ENCODE results near the gene RALGAPA1. TPM values are rescaled to one million over a fixed set of nuclear protein-coding genes. Genes with fewer than 3 reads are reported as not detected.
"Not testable (repeated sequence)": the region's sequence is repeated elsewhere in the genome, so short reads cannot be mapped to it uniquely, and the experiment has no call there.

Gene RALGAPA1
- total RNA-seq, 1 donor from 2014 or later, result 29.0 TPM

DNA sequence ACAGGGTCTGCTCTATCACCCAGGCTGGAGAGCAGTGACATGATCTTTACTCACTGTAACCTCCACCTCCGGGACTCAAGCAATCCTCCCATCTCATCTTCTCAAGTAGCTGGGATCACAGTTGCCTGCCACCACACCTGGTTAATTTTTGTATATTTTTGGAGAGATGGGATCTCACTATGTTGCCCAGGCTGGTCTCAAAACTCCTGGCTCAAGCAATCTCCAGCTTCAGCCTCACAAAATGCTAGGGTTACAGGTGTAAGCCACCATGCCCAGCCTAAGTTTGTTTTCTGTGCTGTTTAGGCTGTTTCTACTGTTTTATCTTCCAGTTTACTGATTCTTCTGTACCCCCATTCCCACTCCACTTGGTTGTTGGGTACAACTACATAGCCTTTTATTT, 208.8 kb downstream of the RALGAPA1 start:
- no peak overlapping the region for H3K4me3 Mint-ChIP-seq (ENCODE audit: unreplicated experiment)
- H3K4me1 Mint-ChIP-seq (ENCODE audit: unreplicated experiment), result no peaks in the 10 kb centered on the region
- no peaks in the 10 kb centered on the region for H3K9me3 Mint-ChIP-seq (ENCODE audit: unreplicated experiment)
- H3K36me3 Mint-ChIP-seq (ENCODE audit: low read depth, unreplicated experiment), result peaks cover 3% of the 10 kb centered on the region
- no peak for DNase-seq (ENCODE audit: low spot score)
- H3K27ac Mint-ChIP-seq (ENCODE audit: unreplicated experiment), result no peak overlapping the region
- no peaks in the 10 kb centered on the region for H3K27me3 Mint-ChIP-seq (ENCODE audit: unreplicated experiment)
- TF ChIP-seq, protein P1, sequence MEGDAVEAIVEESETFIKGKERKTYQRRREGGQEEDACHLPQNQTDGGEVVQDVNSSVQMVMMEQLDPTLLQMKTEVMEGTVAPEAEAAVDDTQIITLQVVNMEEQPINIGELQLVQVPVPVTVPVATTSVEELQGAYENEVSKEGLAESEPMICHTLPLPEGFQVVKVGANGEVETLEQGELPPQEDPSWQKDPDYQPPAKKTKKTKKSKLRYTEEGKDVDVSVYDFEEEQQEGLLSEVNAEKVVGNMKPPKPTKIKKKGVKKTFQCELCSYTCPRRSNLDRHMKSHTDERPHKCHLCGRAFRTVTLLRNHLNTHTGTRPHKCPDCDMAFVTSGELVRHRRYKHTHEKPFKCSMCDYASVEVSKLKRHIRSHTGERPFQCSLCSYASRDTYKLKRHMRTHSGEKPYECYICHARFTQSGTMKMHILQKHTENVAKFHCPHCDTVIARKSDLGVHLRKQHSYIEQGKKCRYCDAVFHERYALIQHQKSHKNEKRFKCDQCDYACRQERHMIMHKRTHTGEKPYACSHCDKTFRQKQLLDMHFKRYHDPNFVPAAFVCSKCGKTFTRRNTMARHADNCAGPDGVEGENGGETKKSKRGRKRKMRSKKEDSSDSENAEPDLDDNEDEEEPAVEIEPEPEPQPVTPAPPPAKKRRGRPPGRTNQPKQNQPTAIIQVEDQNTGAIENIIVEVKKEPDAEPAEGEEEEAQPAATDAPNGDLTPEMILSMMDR (IDR thresholded peaks at IDR 0.05; ENCODE audit: unreplicated experiment), result no peak

DNA sequence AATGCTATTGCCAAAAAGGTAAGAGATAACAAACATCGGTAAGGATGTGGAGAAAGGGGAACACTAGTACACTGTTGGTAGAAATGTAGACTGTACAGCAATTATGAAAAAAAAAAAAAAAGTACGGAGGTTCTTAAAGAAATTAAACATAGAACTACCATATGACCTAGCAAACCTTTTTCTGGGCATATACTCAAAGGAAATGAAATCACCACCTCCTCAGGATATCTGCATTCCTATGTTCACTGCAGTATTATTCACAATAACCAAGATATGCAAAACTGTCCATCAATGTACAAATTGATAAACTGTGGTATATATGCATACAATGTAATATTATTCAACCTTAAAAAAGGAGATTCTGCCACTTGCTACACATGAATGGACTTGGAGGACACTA, 214.5 kb downstream of the RALGAPA1 start:
- TF ChIP-seq, protein P1 (IDR thresholded peaks at IDR 0.05; ENCODE audit: unreplicated experiment), result no peak
- H3K36me3 Mint-ChIP-seq (ENCODE audit: low read depth, unreplicated experiment), result peaks cover 3% of the 10 kb centered on the region
- no peak overlapping the region for H3K4me3 Mint-ChIP-seq (ENCODE audit: unreplicated experiment)
- H3K27ac Mint-ChIP-seq (ENCODE audit: unreplicated experiment), result no peak overlapping the region
- no peak for DNase-seq (ENCODE audit: low spot score)
- H3K27me3 Mint-ChIP-seq (ENCODE audit: unreplicated experiment), result no peaks in the 10 kb centered on the region
- no peaks in the 10 kb centered on the region for H3K4me1 Mint-ChIP-seq (ENCODE audit: unreplicated experiment)
- H3K9me3 Mint-ChIP-seq (ENCODE audit: unreplicated experiment), result no peaks in the 10 kb centered on the region

DNA sequence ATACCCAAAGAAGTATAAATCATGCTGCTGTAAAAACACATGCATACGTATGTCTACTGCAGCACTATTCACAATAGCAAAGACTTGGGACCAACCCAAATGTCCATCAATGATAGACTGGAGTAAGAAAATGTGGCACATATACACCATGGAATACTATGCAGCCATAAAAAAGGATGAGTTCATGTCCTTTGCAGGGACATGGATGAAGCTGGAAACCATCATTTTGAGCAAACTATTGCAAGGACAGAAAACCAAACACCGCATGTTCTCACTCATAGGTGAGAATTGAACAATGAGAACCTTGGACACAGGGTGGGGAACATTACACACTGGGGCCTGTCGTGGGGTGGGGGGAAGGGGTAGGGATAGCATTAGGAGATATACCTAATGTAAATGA, 221.7 kb downstream of the RALGAPA1 start:
- not testable (repeated sequence) for DNase-seq (ENCODE audit: low spot score); H3K4me3 Mint-ChIP-seq (ENCODE audit: unreplicated experiment); H3K36me3 Mint-ChIP-seq (ENCODE audit: low read depth, unreplicated experiment); H3K4me1 Mint-ChIP-seq (ENCODE audit: unreplicated experiment); H3K27me3 Mint-ChIP-seq (ENCODE audit: unreplicated experiment); H3K9me3 Mint-ChIP-seq (ENCODE audit: unreplicated experiment); H3K27ac Mint-ChIP-seq (ENCODE audit: unreplicated experiment)

DNA sequence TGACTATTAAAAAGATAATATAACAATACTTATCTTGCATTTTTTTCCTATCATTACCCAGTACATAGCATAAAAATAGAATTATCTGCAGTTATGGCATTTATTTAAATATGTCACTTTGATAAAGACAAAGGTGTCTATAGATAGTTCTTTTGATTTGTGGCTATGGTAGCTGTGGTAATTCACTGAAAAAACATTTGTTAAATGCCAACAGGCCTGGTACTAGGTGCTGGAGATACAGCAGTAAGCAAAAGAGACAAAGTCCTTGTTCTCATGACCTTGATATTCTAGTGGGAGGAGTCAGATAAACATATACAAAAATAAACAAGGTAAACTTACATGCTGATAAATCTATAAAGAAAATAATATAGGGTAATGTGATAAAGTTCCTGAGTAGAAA, 230.5 kb downstream of the RALGAPA1 start:
- H3K36me3 Mint-ChIP-seq (ENCODE audit: low read depth, unreplicated experiment), result no peaks in the 10 kb centered on the region
- H3K4me3 Mint-ChIP-seq (ENCODE audit: unreplicated experiment), result no peak overlapping the region
- H3K27ac Mint-ChIP-seq (ENCODE audit: unreplicated experiment), result no peak overlapping the region
- H3K4me1 Mint-ChIP-seq (ENCODE audit: unreplicated experiment), result no peaks in the 10 kb centered on the region
- no peaks in the 10 kb centered on the region for H3K27me3 Mint-ChIP-seq (ENCODE audit: unreplicated experiment)
- H3K9me3 Mint-ChIP-seq (ENCODE audit: unreplicated experiment), result no peaks in the 10 kb centered on the region
- DNase-seq (ENCODE audit: low spot score), result no peak
- TF ChIP-seq, protein P1 (IDR thresholded peaks at IDR 0.05; ENCODE audit: unreplicated experiment), result no peak

DNA sequence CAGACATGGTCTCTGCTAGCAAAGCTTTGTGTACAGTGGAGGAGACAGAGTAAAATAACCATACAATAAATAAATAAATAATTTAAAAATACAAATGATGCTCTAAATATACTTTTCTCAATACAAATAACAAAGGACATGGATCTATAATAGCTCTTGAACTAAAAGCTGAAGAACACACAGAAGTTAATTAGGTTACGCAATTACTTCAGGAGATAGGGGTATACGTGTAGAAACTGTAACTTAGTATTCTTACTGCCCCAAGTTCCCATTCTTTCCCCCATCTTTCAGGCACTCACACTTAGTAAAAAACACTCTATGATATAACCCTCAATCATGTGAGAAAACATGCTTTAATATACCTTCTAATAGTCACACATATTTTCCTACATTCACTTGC, 231.0 kb downstream of the RALGAPA1 start:
- H3K36me3 Mint-ChIP-seq (ENCODE audit: low read depth, unreplicated experiment), result no peaks in the 10 kb centered on the region
- H3K4me1 Mint-ChIP-seq (ENCODE audit: unreplicated experiment), result no peaks in the 10 kb centered on the region
- TF ChIP-seq, protein P1 (IDR thresholded peaks at IDR 0.05; ENCODE audit: unreplicated experiment), result no peak
- no peak overlapping the region for H3K4me3 Mint-ChIP-seq (ENCODE audit: unreplicated experiment)
- H3K27ac Mint-ChIP-seq (ENCODE audit: unreplicated experiment), result no peak overlapping the region
- H3K27me3 Mint-ChIP-seq (ENCODE audit: unreplicated experiment), result no peaks in the 10 kb centered on the region
- DNase-seq (ENCODE audit: low spot score), result no peak
- no peaks in the 10 kb centered on the region for H3K9me3 Mint-ChIP-seq (ENCODE audit: unreplicated experiment)

GRCh38 chr14:35576856-35577255, 232.2 kb downstream of the RALGAPA1 start:
- Mint-ChIP-seq H3K36me3 (ENCODE audit: low read depth, unreplicated experiment) (no peaks in the 10 kb centered on the region), H3K4me3 (ENCODE audit: unreplicated experiment) (no peak overlapping the region), H3K4me1 (ENCODE audit: unreplicated experiment) (no peaks in the 10 kb centered on the region), H3K27ac (ENCODE audit: unreplicated experiment) (no peak overlapping the region), H3K27me3 (ENCODE audit: unreplicated experiment) (no peaks in the 10 kb centered on the region), H3K9me3 (ENCODE audit: unreplicated experiment) (no peaks in the 10 kb centered on the region)
- no peak for DNase-seq (ENCODE audit: low spot score)
- TF ChIP-seq, protein P1 (IDR thresholded peaks at IDR 0.05; ENCODE audit: unreplicated experiment), result no peak

Measured in endothelial cell (in vitro differentiated cells).